PC-9 (cell line): Measurements from ENCODE around the gene QDPR. TPM values are rescaled to one million over a fixed set of nuclear protein-coding genes. Genes with fewer than 3 reads are reported as not detected.

Experiments used
- BruUV-seq: library from RNA; stranded (reverse); fragments of 400-500 nt; replicated peaks from 2 replicates; lab custom pipeline; 2021; lab: Mats Ljungman, UMichigan
- CTCF ChIA-PET: fragments of 300-600 bp; sonication (Branson Sonifier 250); formaldehyde crosslinking; loops from one replicate; lab custom pipeline; 2022; ENCODE audit warnings: antibody characterized with exemption; lab: Charles Lee
- POLR2A ChIA-PET: fragments of 300-600 bp; sonication (Branson Sonifier 250); formaldehyde crosslinking; loops from one replicate; lab custom pipeline; 2022; ENCODE audit warnings: antibody characterized with exemption; ENCODE audit not compliant: unreplicated experiment; lab: Charles Lee
- DNase-seq, 2 experiments: peaks; one replicate each; pipeline versions ENCODE4 v3.0.0 to v3.0.0-alpha.2; 2015 to 2022; ENCODE audit warnings: mixed read lengths in 1 of 2
- H2AFZ ChIP-seq: fragments of 200-600 bp; sonication (generic); 2 replicates; pipeline ENCODE4 v1.8.1; 2017; ENCODE audit warnings: antibody characterized with exemption
- H3F3A ChIP-seq: fragments of 200-600 bp; sonication (generic); 2 replicates; pipeline ENCODE4 v1.8.1; 2017; ENCODE audit warnings: antibody characterized with exemption, mild to moderate bottlenecking, low read depth; ENCODE audit not compliant: insufficient read depth
- H3K27ac ChIP-seq: fragments of 200-600 bp; sonication (generic); 2 replicates; pipeline ENCODE4 v1.6.1; 2016; ENCODE audit warnings: mixed run types
- H3K27me3 ChIP-seq: fragments of 200-600 bp; sonication (generic); 2 replicates; pipeline ENCODE4 v1.6.1; 2016; ENCODE audit warnings: low read depth, mixed run types; ENCODE audit not compliant: insufficient read depth
- H3K36me3 ChIP-seq: fragments of 200-600 bp; sonication (generic); 2 replicates; pipeline ENCODE4 v1.6.1; 2016; ENCODE audit warnings: low read depth, mixed run types
- H3K4me1 ChIP-seq: fragments of 200-600 bp; sonication (generic); replicated peaks from 2 replicates; pipeline ENCODE4 v1.6.1; 2016; ENCODE audit warnings: mixed run types; ENCODE audit not compliant: insufficient read depth
- H3K4me2 ChIP-seq: fragments of 200-600 bp; sonication (generic); 2 replicates; pipeline ENCODE4 v1.6.1; 2017; ENCODE audit warnings: mixed run types
- H3K4me3 ChIP-seq: fragments of 200-600 bp; sonication (generic); 2 replicates; pipeline ENCODE4 v1.6.1; 2016; ENCODE audit warnings: mixed run types
- H3K79me2 ChIP-seq: fragments of 200-600 bp; sonication (generic); 2 replicates; pipeline ENCODE4 v1.6.1; 2017; ENCODE audit warnings: low read depth, mixed run types
- H3K9me2 ChIP-seq: fragments of 200-600 bp; sonication (generic); 2 replicates; pipeline ENCODE4 v1.8.1; 2017; ENCODE audit warnings: mild to moderate bottlenecking; ENCODE audit not compliant: insufficient read depth
- H3K9me3 ChIP-seq: fragments of 200-600 bp; sonication (generic); 2 replicates; pipeline ENCODE4 v1.8.1; 2016; ENCODE audit warnings: low read depth; ENCODE audit not compliant: insufficient read depth
- H4K20me1 ChIP-seq: fragments of 200-600 bp; sonication (generic); 2 replicates; pipeline ENCODE4 v1.8.1; 2017; ENCODE audit not compliant: insufficient read depth
- EZH2 ChIP-seq: fragments of 200-600 bp; sonication (generic); IDR thresholded peaks from 2 replicates; pipeline ENCODE4 v1.8.0; 2017; ENCODE audit warnings: antibody characterized with exemption, low read depth
- intact Hi-C: fragments of 100-400 bp; cut with micrococcal nuclease; formaldehyde crosslinking; loops from one replicate; pipeline ENCODE4 v1.10.0; 2022; ENCODE audit not compliant: unreplicated experiment
- total RNA-seq: library from RNA; stranded (reverse); gene quantifications from 2 replicates; pipeline ENCODE4 v1.2.3, GENCODE V29; 2021
- TF ChIP-seq, protein P1 (sequence below): fragments of 200-600 bp; sonication (generic); conservative IDR thresholded peaks from 2 replicates; pipeline ENCODE4 v1.6.1; 2017; ENCODE audit warnings: mixed run types, antibody characterized with exemption, mild to moderate bottlenecking, moderate library complexity

The QDPR gene
- total RNA-seq, 1 experiment from 2014 or later: 14.0 TPM

DNA sequence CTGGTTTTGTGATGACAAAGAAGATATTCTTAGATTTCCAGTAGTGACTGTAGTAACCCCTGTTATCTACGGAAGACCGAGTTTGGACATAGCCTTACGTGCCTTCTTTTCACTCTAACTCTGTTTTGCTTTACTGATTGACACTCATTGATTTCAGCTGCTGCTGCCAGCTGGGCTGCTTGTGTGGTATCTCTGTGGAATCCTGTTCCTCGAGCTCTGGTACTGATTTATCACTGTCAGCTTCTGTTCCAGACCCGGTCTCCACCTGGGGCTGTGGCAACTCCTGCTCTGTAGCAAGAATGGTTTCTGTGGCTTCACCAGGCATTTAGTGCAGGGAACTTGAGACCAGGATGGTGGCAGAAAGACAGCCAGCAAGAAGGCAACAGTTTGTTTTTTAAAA lies 40.5 kb upstream of the QDPR start:
- no peaks in the 10 kb centered on the region for H3K9me3 ChIP-seq
- H2AFZ ChIP-seq: no peak overlapping the region
- no peak overlapping the region for H3K4me3 ChIP-seq
- H3K4me2 ChIP-seq: no peak overlapping the region
- H3K4me1 ChIP-seq: no peaks in the 10 kb centered on the region
- intact Hi-C loops: no loop called here
- BruUV-seq: no TSS peak
- no peaks in the 10 kb centered on the region for H3K36me3 ChIP-seq
- DNase-seq: no peak
- no peaks in the 10 kb centered on the region for H3F3A ChIP-seq
- H3K27ac ChIP-seq: no peak overlapping the region
- H4K20me1 ChIP-seq: no peaks in the 10 kb centered on the region
- H3K9me2 ChIP-seq: no peaks in the 10 kb centered on the region
- no peaks in the 10 kb centered on the region for H3K79me2 ChIP-seq
- TF ChIP-seq, protein P1, sequence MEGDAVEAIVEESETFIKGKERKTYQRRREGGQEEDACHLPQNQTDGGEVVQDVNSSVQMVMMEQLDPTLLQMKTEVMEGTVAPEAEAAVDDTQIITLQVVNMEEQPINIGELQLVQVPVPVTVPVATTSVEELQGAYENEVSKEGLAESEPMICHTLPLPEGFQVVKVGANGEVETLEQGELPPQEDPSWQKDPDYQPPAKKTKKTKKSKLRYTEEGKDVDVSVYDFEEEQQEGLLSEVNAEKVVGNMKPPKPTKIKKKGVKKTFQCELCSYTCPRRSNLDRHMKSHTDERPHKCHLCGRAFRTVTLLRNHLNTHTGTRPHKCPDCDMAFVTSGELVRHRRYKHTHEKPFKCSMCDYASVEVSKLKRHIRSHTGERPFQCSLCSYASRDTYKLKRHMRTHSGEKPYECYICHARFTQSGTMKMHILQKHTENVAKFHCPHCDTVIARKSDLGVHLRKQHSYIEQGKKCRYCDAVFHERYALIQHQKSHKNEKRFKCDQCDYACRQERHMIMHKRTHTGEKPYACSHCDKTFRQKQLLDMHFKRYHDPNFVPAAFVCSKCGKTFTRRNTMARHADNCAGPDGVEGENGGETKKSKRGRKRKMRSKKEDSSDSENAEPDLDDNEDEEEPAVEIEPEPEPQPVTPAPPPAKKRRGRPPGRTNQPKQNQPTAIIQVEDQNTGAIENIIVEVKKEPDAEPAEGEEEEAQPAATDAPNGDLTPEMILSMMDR: no peak
- no peak for TF ChIP-seq EZH2
- ChIA-PET POLR2A (no interaction called here), CTCF (no interaction called here)
- H3K27me3 ChIP-seq: no peaks in the 10 kb centered on the region

DNA sequence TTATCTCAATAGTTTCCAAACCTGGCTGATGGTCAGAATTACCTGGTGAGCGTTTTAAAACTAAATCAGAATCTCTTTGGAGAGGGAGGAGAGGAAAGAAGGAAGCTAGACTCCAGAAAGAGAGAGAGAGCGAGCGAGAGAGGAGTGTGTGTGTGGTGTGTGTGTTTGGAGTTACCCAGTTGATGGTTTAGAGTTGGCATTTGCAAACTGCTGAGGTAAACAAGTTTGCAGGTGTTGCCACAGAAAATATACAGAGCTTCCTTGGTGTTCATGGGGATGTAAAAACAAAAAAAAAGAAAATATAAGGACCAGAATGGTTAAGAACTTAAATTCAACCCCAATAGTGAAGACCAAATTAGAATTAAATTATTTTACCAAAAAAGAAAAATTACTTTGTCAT lies 38.7 kb upstream of the QDPR start:
- Histone ChIP-seq H3K9me3 (no peaks in the 10 kb centered on the region), H3K36me3 (no peaks in the 10 kb centered on the region), H3K27me3 (no peaks in the 10 kb centered on the region), H3K4me3 (no peak overlapping the region), H3K4me1 (no peaks in the 10 kb centered on the region), H3F3A (no peaks in the 10 kb centered on the region), H3K79me2 (no peaks in the 10 kb centered on the region), H2AFZ (no peak overlapping the region), H3K27ac (no peak overlapping the region), H4K20me1 (no peaks in the 10 kb centered on the region), H3K4me2 (no peak overlapping the region), H3K9me2 (no peaks in the 10 kb centered on the region)
- BruUV-seq: no TSS peak
- ChIA-PET POLR2A (no interaction called here), CTCF (interaction anchor here (0.6 kb wide), 1 partner anchor 82 kb away, joined by 3 read pairs; no protein-coding TSS in a partner anchor)
- intact Hi-C loops: no loop called here
- no peak for TF ChIP-seq EZH2
- TF ChIP-seq, protein P1: no peak
- DNase-seq: no peak

DNA sequence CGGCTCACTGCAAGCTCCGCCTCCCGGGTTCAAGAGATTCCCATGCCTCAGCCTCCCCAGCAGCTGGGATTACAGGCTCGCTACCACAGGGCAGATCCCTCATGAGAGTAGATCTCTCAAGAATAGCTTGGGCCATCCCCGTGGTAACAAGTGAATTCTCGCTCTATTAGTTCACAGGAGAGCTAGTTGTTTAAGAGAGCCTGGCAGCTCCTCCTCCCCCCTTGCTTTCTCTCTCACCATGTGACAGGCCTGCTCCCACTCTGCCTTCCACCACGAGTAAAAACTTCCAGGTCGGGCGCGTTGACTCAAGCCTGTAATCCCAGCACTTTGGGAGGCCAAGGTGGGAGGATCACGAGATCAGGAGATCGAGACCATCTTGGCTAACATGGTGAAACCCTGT lies 34.8 kb upstream of the QDPR start:
- Histone ChIP-seq H4K20me1 (no peaks in the 10 kb centered on the region), H3K4me3 (no peak overlapping the region), H2AFZ (no peak overlapping the region), H3K9me2 (no peaks in the 10 kb centered on the region), H3K36me3 (no peaks in the 10 kb centered on the region), H3K4me2 (no peak overlapping the region), H3K27me3 (no peaks in the 10 kb centered on the region), H3F3A (no peaks in the 10 kb centered on the region), H3K27ac (no peak overlapping the region), H3K4me1 (0 out of 2 replicates have a peak, but pooled peaks cover 3% of the 10 kb centered on the region), H3K79me2 (no peaks in the 10 kb centered on the region), H3K9me3 (no peaks in the 10 kb centered on the region)
- ChIA-PET POLR2A (no interaction called here), CTCF (no interaction called here)
- BruUV-seq: no TSS peak
- no peak for TF ChIP-seq EZH2
- TF ChIP-seq, protein P1: no peak
- no peak for DNase-seq
- intact Hi-C loops: loop anchor here (5.0 kb wide), 1 partner anchor 821 kb away; no protein-coding TSS in a partner anchor
